DND-41 (cell line): ENCODE results near the gene WLS.
A peak's percentile ranks its signal among the peaks of the same experiment; 100 is the strongest.

Experiments used
- ATAC-seq: fragments of 200-7000 bp; cut with Tn5 transposase; 3 replicates; pipeline ENCODE4 v1.9.1; 2021; ENCODE audit warnings: low read depth; ENCODE audit not compliant: insufficient read depth
- DNase-seq: peaks from one replicate; pipeline ENCODE4 v3.0.0-alpha.2; 2020
- H2AFZ ChIP-seq: 2 replicates; pipeline ENCODE4 v1.6.0; 2012; ENCODE audit warnings: low read depth, low read length
- H3K27ac ChIP-seq: 2 replicates; pipeline ENCODE4 v1.5.1; 2012; ENCODE audit warnings: low read length, inconsistent platforms
- H3K27me3 ChIP-seq: fragments of 200-600 bp; sonication (generic); 2 replicates; pipeline ENCODE4 v1.6.0; 2012; ENCODE audit warnings: low read length, mild to moderate bottlenecking, inconsistent platforms; ENCODE audit not compliant: insufficient read depth, poor library complexity
- H3K36me3 ChIP-seq: 2 replicates; pipeline ENCODE4 v1.5.1; 2012; ENCODE audit warnings: low read length, inconsistent platforms; ENCODE audit not compliant: insufficient read depth
- H3K4me1 ChIP-seq: 2 replicates; pipeline ENCODE4 v1.5.1; 2012; ENCODE audit warnings: mild to moderate bottlenecking, low read length; ENCODE audit not compliant: insufficient read depth
- H3K4me2 ChIP-seq: 2 replicates; pipeline ENCODE4 v1.6.0; 2012; ENCODE audit warnings: mild to moderate bottlenecking, moderate library complexity, low read length, inconsistent platforms; ENCODE audit not compliant: insufficient read depth
- H3K4me3 ChIP-seq, 2 experiments: fragments of 200-600 bp in 1 of 2; shearing (Covaris generic) in 1 of 2; 2 replicates each; pipeline ENCODE4 v1.5.1; 2012 to 2016; ENCODE audit warnings: inconsistent platforms in 2 of 2, low read length in 2 of 2, mild to moderate bottlenecking in 2 of 2, low read depth in 1 of 2, moderate library complexity in 1 of 2
- H3K79me2 ChIP-seq: 2 replicates; pipeline ENCODE4 v1.6.0; 2012; ENCODE audit warnings: low read length, inconsistent platforms; ENCODE audit not compliant: insufficient read depth
- H3K9ac ChIP-seq: 2 replicates; pipeline ENCODE4 v1.6.0; 2012; ENCODE audit warnings: low read depth, mild to moderate bottlenecking, inconsistent platforms, low read length, moderate library complexity
- H3K9me3 ChIP-seq: 2 replicates; pipeline ENCODE4 v1.5.1; 2012; ENCODE audit warnings: low read length, moderate library complexity, mild to moderate bottlenecking, inconsistent platforms; ENCODE audit not compliant: insufficient read depth, severe bottlenecking
- H4K20me1 ChIP-seq: 2 replicates; pipeline ENCODE4 v1.6.0; 2012; ENCODE audit warnings: low read length; ENCODE audit not compliant: insufficient read depth
- CTCF ChIP-seq: IDR thresholded peaks from 2 replicates; pipeline ENCODE4 v1.5.1; 2012; ENCODE audit warnings: borderline replicate concordance, low read length, moderate library complexity, mild to moderate bottlenecking; ENCODE audit not compliant: poor library complexity, severe bottlenecking; ENCODE audit errors: extremely low read depth
- EZH2 ChIP-seq: IDR thresholded peaks from 3 replicates; pipeline ENCODE4 v1.6.1; 2012; ENCODE audit warnings: borderline replicate concordance, low read depth, mild to moderate bottlenecking, moderate library complexity, low read length, inconsistent platforms; ENCODE audit not compliant: severe bottlenecking

WLS gene

DNA sequence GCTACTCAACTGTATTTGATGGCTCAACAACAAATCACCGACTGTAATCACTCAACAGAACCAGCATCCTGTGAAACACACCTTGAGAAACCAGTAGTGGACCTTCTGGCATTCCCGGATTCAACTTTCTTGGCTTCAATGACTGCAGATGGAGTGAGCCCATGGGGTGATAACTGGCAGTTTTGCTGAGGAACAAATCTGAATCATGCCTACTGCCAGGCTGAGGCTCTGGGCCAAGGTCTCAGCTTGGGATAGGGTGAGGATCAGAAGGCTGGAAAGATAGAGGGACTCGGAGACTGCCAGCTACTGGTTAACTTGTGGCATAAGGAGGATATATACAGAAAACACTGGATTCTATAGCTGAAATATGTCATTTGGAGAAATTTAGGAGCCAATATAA lies 118.4 kb downstream of the WLS start:
- H3K79me2 ChIP-seq, result no peaks in the 10 kb centered on the region
- H3K9me3 ChIP-seq, result no peaks in the 10 kb centered on the region
- no peak for DNase-seq
- TF ChIP-seq EZH2 (no peak), CTCF (no peak)
- no peak overlapping the region for H3K4me3 ChIP-seq
- no peak for ATAC-seq
- no peak overlapping the region for H3K27ac ChIP-seq
- H3K36me3 ChIP-seq, result no peaks in the 10 kb centered on the region
- no peaks in the 10 kb centered on the region for H4K20me1 ChIP-seq
- H3K4me1 ChIP-seq, result 0 out of 2 replicates have a peak, but pooled peaks cover 4% of the 10 kb centered on the region
- no peak overlapping the region for H3K4me2 ChIP-seq
- H3K27me3 ChIP-seq, result peaks cover 9% of the 10 kb centered on the region
- no peak overlapping the region for H2AFZ ChIP-seq
- H3K9ac ChIP-seq, result no peak overlapping the region

DNA sequence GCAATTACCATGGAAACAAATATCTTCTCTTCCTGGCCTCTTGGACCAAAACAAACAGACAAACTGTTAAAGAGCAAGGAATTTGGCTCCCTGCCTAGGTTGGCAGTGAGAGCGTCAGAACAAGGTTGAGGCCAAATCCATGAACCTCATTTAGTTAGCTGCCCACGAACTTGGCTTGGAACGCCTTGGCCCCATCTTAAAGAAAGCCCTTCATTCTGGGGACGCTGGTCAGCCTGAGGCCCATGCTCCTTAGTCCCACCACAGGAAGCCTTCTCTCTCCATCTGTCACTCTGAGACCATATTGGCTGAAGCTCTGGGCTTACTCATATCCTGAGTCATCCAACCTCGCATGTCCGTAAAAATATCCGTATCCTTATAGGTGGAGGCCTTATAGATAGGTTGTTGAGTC lies 119.5 kb downstream of the WLS start:
- ATAC-seq (no peak), DNase-seq (no peak)
- H3K79me2 ChIP-seq, result no peaks in the 10 kb centered on the region
- H3K36me3 ChIP-seq, result no peaks in the 10 kb centered on the region
- H3K27ac ChIP-seq, result no peak overlapping the region
- TF ChIP-seq CTCF (no peak), EZH2 (no peak)
- no peak overlapping the region for H3K4me3 ChIP-seq
- no peaks in the 10 kb centered on the region for H3K9me3 ChIP-seq
- no peak overlapping the region for H3K4me2 ChIP-seq
- H4K20me1 ChIP-seq, result no peaks in the 10 kb centered on the region
- no peak overlapping the region for H2AFZ ChIP-seq
- 0 out of 2 replicates have a peak, but pooled peaks cover 4% of the 10 kb centered on the region for H3K4me1 ChIP-seq
- no peak overlapping the region for H3K9ac ChIP-seq
- peaks cover 9% of the 10 kb centered on the region for H3K27me3 ChIP-seq

GRCh38 chr1:68111519-68112436 lies 120.5 kb downstream of the WLS start:
- H3K27me3 ChIP-seq, result peaks cover 11% of the 10 kb centered on the region
- H3K4me2 ChIP-seq, result no peak overlapping the region
- no peaks in the 10 kb centered on the region for H3K9me3 ChIP-seq
- no peaks in the 10 kb centered on the region for H3K79me2 ChIP-seq
- H3K9ac ChIP-seq, result no peak overlapping the region
- H2AFZ ChIP-seq, result no peak overlapping the region
- TF ChIP-seq CTCF (peak; percentile 52), EZH2 (no peak)
- DNase-seq, result no peak
- peak; percentile 58; the same call in 2 of the 3 replicates for ATAC-seq
- no peaks in the 10 kb centered on the region for H4K20me1 ChIP-seq
- no peaks in the 10 kb centered on the region for H3K36me3 ChIP-seq
- 0 out of 2 replicates have a peak, but pooled peaks cover 1% of the 10 kb centered on the region for H3K4me1 ChIP-seq
- H3K27ac ChIP-seq, result no peak overlapping the region
- H3K4me3 ChIP-seq, result no peak overlapping the region
